MM.1S (cell line): ENCODE measurements around the gene CHEK1.

Experiments
- DNase-seq: peaks from one replicate; pipeline ENCODE4 v3.0.0-alpha.2; 2015
- H2AFZ ChIP-seq: fragments of 300-600 bp; sonication (generic); 2 replicates; pipeline ENCODE4 v1.6.0; 2016; ENCODE audit warnings: antibody characterized with exemption, low read length
- H3F3A ChIP-seq: fragments of 300-600 bp; sonication (generic); 2 replicates; pipeline ENCODE4 v1.6.1; 2016; ENCODE audit warnings: mild to moderate bottlenecking, antibody characterized with exemption, low read length, moderate library complexity, mixed read lengths; ENCODE audit not compliant: insufficient read depth
- H3K27ac ChIP-seq: fragments of 300-600 bp; sonication (generic); 2 replicates; pipeline ENCODE4 v1.5.1; 2016; ENCODE audit warnings: mild to moderate bottlenecking, low read length
- H3K27me3 ChIP-seq: fragments of 300-600 bp; sonication (generic); replicated peaks from 2 replicates; pipeline ENCODE4 v1.6.0; 2016; ENCODE audit warnings: low read length; ENCODE audit not compliant: insufficient read depth
- H3K36me3 ChIP-seq: fragments of 300-600 bp; sonication (generic); replicated peaks from 2 replicates; pipeline ENCODE4 v1.6.1; 2016; ENCODE audit warnings: mild to moderate bottlenecking, low read length, mixed read lengths; ENCODE audit not compliant: insufficient read depth
- H3K4me1 ChIP-seq: fragments of 300-600 bp; sonication (generic); 2 replicates; pipeline ENCODE4 v1.6.1; 2016; ENCODE audit warnings: low read length, mixed read lengths
- H3K4me2 ChIP-seq: fragments of 300-600 bp; sonication (generic); 2 replicates; pipeline ENCODE4 v1.6.0; 2016; ENCODE audit warnings: low read depth, low read length
- H3K4me3 ChIP-seq: fragments of 300-600 bp; sonication (generic); 2 replicates; pipeline ENCODE4 v1.5.1; 2016; ENCODE audit warnings: low read length, mixed read lengths
- H3K79me2 ChIP-seq: fragments of 300-600 bp; sonication (generic); 2 replicates; pipeline ENCODE4 v1.6.1; 2016; ENCODE audit warnings: mixed run types, low read length, mixed read lengths
- H3K9ac ChIP-seq: fragments of 300-600 bp; sonication (generic); 2 replicates; pipeline ENCODE4 v1.6.1; 2016; ENCODE audit warnings: low read length, mixed read lengths
- H3K9me2 ChIP-seq: fragments of 300-600 bp; sonication (generic); replicated peaks from 2 replicates; pipeline ENCODE4 v1.6.1; 2016; ENCODE audit warnings: mild to moderate bottlenecking, low read length, mixed read lengths; ENCODE audit not compliant: insufficient read depth
- H3K9me3 ChIP-seq: fragments of 300-600 bp; sonication (generic); replicated peaks from 2 replicates; pipeline ENCODE4 v1.6.1; 2016; ENCODE audit warnings: mild to moderate bottlenecking, low read length, mixed read lengths; ENCODE audit not compliant: insufficient read depth
- H4K20me1 ChIP-seq: fragments of 300-600 bp; sonication (generic); 2 replicates; pipeline ENCODE4 v1.6.1; 2016; ENCODE audit warnings: mild to moderate bottlenecking, low read length, moderate library complexity, mixed read lengths; ENCODE audit not compliant: insufficient read depth
- EZH2 ChIP-seq: fragments of 300-600 bp; sonication (generic); optimal IDR thresholded peaks from 2 replicates; pipeline ENCODE3; 2017; ENCODE audit warnings: low read depth, mild to moderate bottlenecking, antibody characterized with exemption, low read length, mixed read lengths
- EZH2phosphoT487 ChIP-seq: fragments of 300-600 bp; sonication (generic); IDR thresholded peaks from 2 replicates; pipeline ENCODE4 v1.6.1; 2018; ENCODE audit warnings: antibody characterized with exemption, low read length
- TF ChIP-seq, protein P1 (sequence below): fragments of 300-600 bp; sonication (generic); IDR thresholded peaks from 2 replicates; pipeline ENCODE4 v1.5.1; 2016; ENCODE audit warnings: antibody characterized with exemption, low read length, mixed read lengths

CHEK1 gene

DNA sequence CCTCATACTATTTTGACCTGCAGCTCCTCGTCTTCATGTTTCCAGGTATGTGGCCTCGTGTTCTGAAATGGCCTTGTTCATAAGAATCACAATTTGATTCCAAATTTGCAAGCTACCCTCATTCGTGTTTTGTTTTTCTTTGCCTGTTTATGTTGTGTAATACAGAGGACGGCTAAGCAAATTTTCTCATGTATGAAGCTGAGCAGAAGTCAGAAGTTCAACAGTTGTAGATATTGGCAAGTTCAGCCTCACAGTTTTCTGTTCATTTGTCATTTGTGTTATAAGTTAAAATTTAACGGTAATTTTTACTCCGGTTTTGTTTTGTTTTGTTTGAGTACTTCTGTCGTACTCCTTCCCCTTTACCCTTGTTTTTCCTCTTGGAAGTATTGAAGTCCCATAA lies 15.4 kb upstream of the CHEK1 start:
- no peak for TF ChIP-seq EZH2phosphoT487
- TF ChIP-seq EZH2 = no peak
- TF ChIP-seq, protein P1, sequence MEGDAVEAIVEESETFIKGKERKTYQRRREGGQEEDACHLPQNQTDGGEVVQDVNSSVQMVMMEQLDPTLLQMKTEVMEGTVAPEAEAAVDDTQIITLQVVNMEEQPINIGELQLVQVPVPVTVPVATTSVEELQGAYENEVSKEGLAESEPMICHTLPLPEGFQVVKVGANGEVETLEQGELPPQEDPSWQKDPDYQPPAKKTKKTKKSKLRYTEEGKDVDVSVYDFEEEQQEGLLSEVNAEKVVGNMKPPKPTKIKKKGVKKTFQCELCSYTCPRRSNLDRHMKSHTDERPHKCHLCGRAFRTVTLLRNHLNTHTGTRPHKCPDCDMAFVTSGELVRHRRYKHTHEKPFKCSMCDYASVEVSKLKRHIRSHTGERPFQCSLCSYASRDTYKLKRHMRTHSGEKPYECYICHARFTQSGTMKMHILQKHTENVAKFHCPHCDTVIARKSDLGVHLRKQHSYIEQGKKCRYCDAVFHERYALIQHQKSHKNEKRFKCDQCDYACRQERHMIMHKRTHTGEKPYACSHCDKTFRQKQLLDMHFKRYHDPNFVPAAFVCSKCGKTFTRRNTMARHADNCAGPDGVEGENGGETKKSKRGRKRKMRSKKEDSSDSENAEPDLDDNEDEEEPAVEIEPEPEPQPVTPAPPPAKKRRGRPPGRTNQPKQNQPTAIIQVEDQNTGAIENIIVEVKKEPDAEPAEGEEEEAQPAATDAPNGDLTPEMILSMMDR = no peak
- Histone ChIP-seq H3F3A (no peaks in the 10 kb centered on the region; the same call in 1 of the 2 replicates), H2AFZ (no peak overlapping the region), H4K20me1 (no peaks in the 10 kb centered on the region; the same call in 1 of the 2 replicates), H3K36me3 (peaks cover 45% of the 10 kb centered on the region), H3K4me3 (no peak overlapping the region), H3K27me3 (no peaks in the 10 kb centered on the region), H3K9me3 (no peaks in the 10 kb centered on the region), H3K4me1 (no peaks in the 10 kb centered on the region), H3K9ac (no peak overlapping the region), H3K9me2 (no peaks in the 10 kb centered on the region), H3K4me2 (no peak overlapping the region), H3K27ac (no peak overlapping the region), H3K79me2 (peaks cover 52% of the 10 kb centered on the region)
- no peak for DNase-seq

DNA sequence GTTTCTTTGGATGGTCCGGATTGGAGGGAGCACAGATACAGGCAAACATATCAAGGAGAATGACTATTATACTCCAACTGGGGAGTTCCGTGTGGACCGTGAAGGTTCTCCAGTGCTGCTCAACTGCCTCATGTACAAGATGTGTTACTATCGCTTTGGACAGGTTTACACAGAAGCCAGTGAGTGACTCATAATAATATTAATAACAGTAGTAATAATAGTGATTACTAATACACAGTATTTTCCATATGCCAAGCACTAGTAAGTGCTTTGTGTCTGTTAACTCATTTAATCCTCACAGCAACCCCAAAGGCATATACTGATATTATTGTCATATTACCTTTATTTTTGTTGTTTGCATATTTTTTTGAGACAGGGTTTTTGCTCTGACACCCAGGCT lies 6.6 kb upstream of the CHEK1 start:
- Histone ChIP-seq H3F3A (peaks cover 16% of the 10 kb centered on the region; the same call in 1 of the 2 replicates), H3K4me1 (no peaks in the 10 kb centered on the region), H3K27me3 (no peaks in the 10 kb centered on the region), H3K36me3 (peaks cover 46% of the 10 kb centered on the region), H3K9me2 (no peaks in the 10 kb centered on the region), H3K4me3 (no peak overlapping the region), H3K4me2 (no peak overlapping the region), H3K9ac (no peak overlapping the region), H2AFZ (no peak overlapping the region), H3K79me2 (peaks cover 8% of the 10 kb centered on the region; the same call in 1 of the 2 replicates), H3K9me3 (no peaks in the 10 kb centered on the region), H4K20me1 (no peaks in the 10 kb centered on the region), H3K27ac (no peak overlapping the region)
- no peak for DNase-seq
- TF ChIP-seq, protein P1 = no peak
- no peak for TF ChIP-seq EZH2
- TF ChIP-seq EZH2phosphoT487 = no peak

DNA sequence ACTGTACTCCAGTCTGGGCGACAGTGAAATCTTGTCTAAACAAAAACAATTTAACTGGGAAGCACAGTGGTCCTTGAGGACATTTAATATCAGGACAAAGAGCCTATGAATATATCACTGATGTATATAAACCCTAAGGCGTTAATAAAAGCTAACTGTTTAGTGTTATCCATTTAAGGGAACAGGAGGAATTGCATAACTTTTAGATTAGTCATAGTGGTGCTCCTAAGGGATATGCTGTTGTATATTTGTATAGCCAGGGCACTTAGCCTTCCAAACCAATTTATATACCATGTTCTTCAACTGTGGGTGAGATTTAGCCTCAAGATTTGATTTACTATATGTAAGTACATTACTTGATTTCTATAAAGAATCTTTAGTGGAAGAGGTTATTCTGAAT lies 3.0 kb upstream of the CHEK1 start:
- H3K79me2 ChIP-seq = peaks cover 13% of the 10 kb centered on the region
- DNase-seq = no peak
- no peaks in the 10 kb centered on the region for H4K20me1 ChIP-seq
- H3K9me2 ChIP-seq = no peaks in the 10 kb centered on the region
- H3K27me3 ChIP-seq = no peaks in the 10 kb centered on the region
- H2AFZ ChIP-seq = no peak overlapping the region
- H3F3A ChIP-seq = peaks cover 33% of the 10 kb centered on the region
- TF ChIP-seq, protein P1 = no peak
- TF ChIP-seq EZH2 (no peak), EZH2phosphoT487 (no peak)
- no peak overlapping the region for H3K9ac ChIP-seq
- H3K4me1 ChIP-seq = peaks cover 7% of the 10 kb centered on the region
- no peak overlapping the region for H3K27ac ChIP-seq
- no peak overlapping the region for H3K4me2 ChIP-seq
- H3K9me3 ChIP-seq = no peaks in the 10 kb centered on the region
- H3K36me3 ChIP-seq = peaks cover 36% of the 10 kb centered on the region
- H3K4me3 ChIP-seq = no peak overlapping the region
